Activated CD4-positive, alpha-beta T cell treated with anti-CD3 and anti-CD28 coated beads for 1 hour (primary cell): ENCODE measurements around the gene SLC2A8.
A peak's percentile ranks its signal among the peaks of the same experiment; 100 is the strongest.

Experiments
- DNase-seq: peaks from one replicate; pipeline ENCODE4 v3.0.0-alpha.2; 2020

The SLC2A8 gene

GRCh38 chr9:127438394-127438793 lies 41.4 kb downstream of the SLC2A8 start:
- DNase-seq: no peak

- DNase-seq: no peak
Observed at GRCh38 chr9:127444283-127444920, 47.4 kb downstream of the SLC2A8 start.

GRCh38 chr9:127444921-127445850 lies 48.2 kb downstream of the SLC2A8 start:
- DNase-seq: no peak

- DNase-seq: no peak
Observed at GRCh38 chr9:127445851-127446712, 49.1 kb downstream of the SLC2A8 start.

GRCh38 chr9:127446713-127447415 lies 49.9 kb downstream of the SLC2A8 start:
- DNase-seq: no peak

- DNase-seq: no peak
Observed at GRCh38 chr9:127447416-127448111, 50.6 kb downstream of the SLC2A8 start.

GRCh38 chr9:127448112-127448805 lies 51.3 kb downstream of the SLC2A8 start:
- no peak for DNase-seq

GRCh38 chr9:127449332-127449966 lies 52.5 kb downstream of the SLC2A8 start:
- DNase-seq: no peak

GRCh38 chr9:127450243-127450760 lies 53.3 kb downstream of the SLC2A8 start:
- DNase-seq: no peak

GRCh38 chr9:127450830-127451607 lies 54.0 kb downstream of the SLC2A8 start, which contains the start of the genes LRSAM1 and RPL12:
Gene LRSAM1 (plus strand): TSS chr9:127451510. CDS start chr9:127454528, 3,018 bp downstream.
Gene RPL12 (minus strand): TSS chr9:127451406. CDS start chr9:127451317, 89 bp downstream.
- DNase-seq: peak; percentile 99

GRCh38 chr9:127451608-127451857 lies 54.6 kb downstream of the SLC2A8 start:
- DNase-seq: no peak

- peak; percentile 26 for DNase-seq
Observed at GRCh38 chr9:127451858-127452656, 55.1 kb downstream of the SLC2A8 start.

GRCh38 chr9:127452691-127453090 lies 55.7 kb downstream of the SLC2A8 start:
- DNase-seq: no peak

- DNase-seq: no peak
Observed at GRCh38 chr9:127455324-127455992, 58.5 kb downstream of the SLC2A8 start.

GRCh38 chr9:127457191-127457878 lies 60.4 kb downstream of the SLC2A8 start:
- no peak for DNase-seq
